ENCODE results near the gene GRM1.
"Not testable (repeated sequence)": the region's sequence is repeated elsewhere in the genome, so short reads cannot be mapped to it uniquely, and the experiment has no call there.

The GRM1 gene

GRCh38 chr6:146194434-146194833, 165.6 kb downstream of the GRM1 start:
- DNase-seq, result no peak

- no peak for DNase-seq
These were observed 171.3 kb downstream of the GRM1 start for GRCh38 chr6:146200176-146200575.

- no peak for DNase-seq
These were observed 173.7 kb downstream of the GRM1 start for GRCh38 chr6:146202570-146202969.

GRCh38 chr6:146209942-146210341, 181.1 kb downstream of the GRM1 start:
- DNase-seq, result no peak

GRCh38 chr6:146210406-146211083, 181.7 kb downstream of the GRM1 start:
- DNase-seq, result no peak

GRCh38 chr6:146211646-146212045, 182.8 kb downstream of the GRM1 start:
- DNase-seq, result peak in 1 of 4 experiments; percentile 4

GRCh38 chr6:146212781-146213180, 183.9 kb downstream of the GRM1 start:
- DNase-seq, result no peak

- DNase-seq, result no peak
These were observed 190.2 kb downstream of the GRM1 start for GRCh38 chr6:146219101-146219500.

GRCh38 chr6:146224449-146224848, 195.6 kb downstream of the GRM1 start:
- no peak for DNase-seq

GRCh38 chr6:146224988-146225387, 196.1 kb downstream of the GRM1 start:
- no peak for DNase-seq

GRCh38 chr6:146240322-146240721, 211.5 kb downstream of the GRM1 start:
- no peak for DNase-seq

GRCh38 chr6:146240807-146241206, 211.9 kb downstream of the GRM1 start:
- no peak for DNase-seq

GRCh38 chr6:146243646-146244045, 214.8 kb downstream of the GRM1 start:
- DNase-seq, result not testable (repeated sequence)

- DNase-seq, result no peak
These were observed 215.8 kb downstream of the GRM1 start for GRCh38 chr6:146244630-146245143.

- DNase-seq, result no peak
These were observed 217.2 kb downstream of the GRM1 start for GRCh38 chr6:146246028-146246427.

- no peak for DNase-seq
These were observed 224.8 kb downstream of the GRM1 start for GRCh38 chr6:146253691-146254090.

GRCh38 chr6:146258206-146258605, 229.3 kb downstream of the GRM1 start:
- no peak for DNase-seq

GRCh38 chr6:146260886-146261285, 232.0 kb downstream of the GRM1 start:
- DNase-seq, result no peak

- no peak for DNase-seq
These were observed 236.2 kb downstream of the GRM1 start for GRCh38 chr6:146265056-146265455.

- no peak for DNase-seq
These were observed 238.6 kb downstream of the GRM1 start for GRCh38 chr6:146267447-146267846.

- no peak for DNase-seq
These were observed 239.1 kb downstream of the GRM1 start for GRCh38 chr6:146267946-146268345.

- DNase-seq, result no peak
These were observed 240.6 kb downstream of the GRM1 start for GRCh38 chr6:146269482-146269881.

- DNase-seq, result not testable (repeated sequence)
These were observed 242.3 kb downstream of the GRM1 start for GRCh38 chr6:146271163-146271562.

- DNase-seq, result no peak
These were observed 244.6 kb downstream of the GRM1 start for GRCh38 chr6:146273490-146273889.

GRCh38 chr6:146277142-146277541, 248.3 kb downstream of the GRM1 start:
- no peak for DNase-seq

All from suppressor macrophage (primary cell).